GM12878 (cell line): ENCODE results near the gene FAM185A. TPM values are rescaled to one million over a fixed set of nuclear protein-coding genes. Genes with fewer than 3 reads are reported as not detected.

ENCODE experiments used
- ATAC-seq: fragments of 200-7000 bp; cut with Tn5 transposase; 3 replicates; pipeline ENCODE4 v1.9.1; 2020; ENCODE audit warnings: mild to moderate bottlenecking, moderate library complexity
- BruUV-seq: library from RNA; stranded (reverse); fragments of 400-500 nt; replicated peaks from 2 replicates; lab custom pipeline; 2021; lab: Mats Ljungman, UMichigan
- CTCF ChIA-PET: fragments of 300-600 bp; sonication (Branson Sonifier 250); formaldehyde crosslinking; extraction: SDS; loops from one replicate; lab custom pipeline; 2021; ENCODE audit warnings: inconsistent platforms; lab: Yijun Ruan, JAX
- POLR2A ChIA-PET: fragments of 350-600 bp; formaldehyde crosslinking; extraction: SDS; loops from one replicate; lab custom pipeline; 2021; ENCODE audit warnings: inconsistent platforms; lab: Charles Lee
- RAD21 ChIA-PET: fragments of 300-600 bp; sonication (Branson Sonifier 250); formaldehyde crosslinking; loops from one replicate; lab custom pipeline; 2023; ENCODE audit warnings: antibody characterized with exemption; ENCODE audit not compliant: unreplicated experiment; lab: Charles Lee
- SMC1A ChIA-PET: fragments of 300-600 bp; sonication (Branson Sonifier 250); formaldehyde crosslinking; loops from one replicate; lab custom pipeline; 2023; ENCODE audit not compliant: unreplicated experiment, uncharacterized antibody; lab: Charles Lee
- DNase-seq: peaks from one replicate; pipeline ENCODE4 v3.0.0-alpha.2; 2011; ENCODE audit warnings: low read depth, low spot score
- FAIRE-seq: peaks from 3 replicates; lab custom pipeline; 2011; peaks lifted over from hg19 to GRCh38; lab: Jason Lieb, UNC
- H2AFZ ChIP-seq: 2 replicates; pipeline ENCODE4 v1.6.0; 2011; ENCODE audit warnings: low read depth, low read length, control low read depth; ENCODE audit not compliant: control insufficient read depth
- H3K27ac ChIP-seq: 2 replicates; pipeline ENCODE4 v1.5.1; 2011; ENCODE audit warnings: control low read depth; ENCODE audit not compliant: control insufficient read depth, insufficient read depth
- H3K27me3 ChIP-seq, 2 experiments: replicated peaks in 1 of 2; 2 replicates each; pipeline versions ENCODE4 v1.6.0 to v1.6.1; 2011; ENCODE audit warnings: low read length in 1 of 2; ENCODE audit not compliant: control insufficient read depth in 2 of 2, insufficient read depth in 2 of 2
- H3K36me3 ChIP-seq, 2 experiments: 2 replicates each; pipeline ENCODE4 v1.5.1; 2011; ENCODE audit warnings: low read length in 1 of 2; ENCODE audit not compliant: control insufficient read depth in 2 of 2, insufficient read depth in 2 of 2
- H3K4me1 ChIP-seq: 2 replicates; pipeline ENCODE4 v1.6.1; 2011; ENCODE audit warnings: mild to moderate bottlenecking, low read length, moderate library complexity, mixed read lengths; ENCODE audit not compliant: control insufficient read depth, insufficient read depth
- H3K4me2 ChIP-seq: 2 replicates; pipeline ENCODE4 v1.6.0; 2011; ENCODE audit warnings: control low read depth; ENCODE audit not compliant: control insufficient read depth, insufficient read depth
- H3K4me3 ChIP-seq: fragments of 200-600 bp; sonication (generic); 2 replicates; pipeline ENCODE4 v1.5.1; 2016
- H3K79me2 ChIP-seq: 2 replicates; pipeline ENCODE4 v1.6.0; 2011; ENCODE audit warnings: low read length; ENCODE audit not compliant: control insufficient read depth, insufficient read depth
- H3K9ac ChIP-seq: 2 replicates; pipeline ENCODE4 v1.8.0; 2011; ENCODE audit warnings: low read length, control low read depth, mixed read lengths; ENCODE audit not compliant: control insufficient read depth, insufficient read depth
- H3K9me3 ChIP-seq: replicated peaks from 3 replicates; pipeline ENCODE4 v1.5.1; 2011; ENCODE audit warnings: mild to moderate bottlenecking, low read length; ENCODE audit not compliant: control insufficient read depth, insufficient read depth
- H4K20me1 ChIP-seq: 2 replicates; pipeline ENCODE4 v1.6.0; 2011; ENCODE audit not compliant: control insufficient read depth, insufficient read depth
- BACH1 ChIP-seq: fragments of 450-650 bp; IDR thresholded peaks from 2 replicates; pipeline ENCODE4 v1.6.1; 2017; ENCODE audit warnings: mild to moderate bottlenecking, borderline replicate concordance
- FOXM1 ChIP-seq: IDR thresholded peaks from 2 replicates; pipeline ENCODE4 v1.6.1; 2012; ENCODE audit warnings: low read depth, mild to moderate bottlenecking, inconsistent platforms, low read length, moderate library complexity
- HCFC1 ChIP-seq: fragments of 150-350 bp; IDR thresholded peaks from 2 replicates; pipeline ENCODE4 v1.6.1; 2014; ENCODE audit warnings: low read length
- KLF5 ChIP-seq: fragments of 450-650 bp; IDR thresholded peaks from 2 replicates; pipeline ENCODE4 v1.6.1; 2014; ENCODE audit warnings: mild to moderate bottlenecking; ENCODE audit not compliant: partially characterized antibody
- MTA3 ChIP-seq: IDR thresholded peaks from 2 replicates; pipeline ENCODE4 v1.6.1; 2012; ENCODE audit warnings: low read length, inconsistent platforms, borderline replicate concordance
- NBN ChIP-seq: fragments of 450-650 bp; IDR thresholded peaks from 2 replicates; pipeline ENCODE4 v1.6.1; 2016
- NFIC ChIP-seq: IDR thresholded peaks from 2 replicates; pipeline ENCODE4 v1.6.1; 2012; ENCODE audit warnings: low read depth, mild to moderate bottlenecking, inconsistent platforms, low read length, moderate library complexity
- NFYA ChIP-seq: IDR thresholded peaks from 2 replicates; pipeline ENCODE4 v1.6.1; 2011; ENCODE audit warnings: low read depth, mild to moderate bottlenecking, low read length, improper control_type of control experiment, borderline replicate concordance
- NR2C2 ChIP-seq: IDR thresholded peaks from 2 replicates; pipeline ENCODE4 v1.6.1; 2011; ENCODE audit warnings: borderline replicate concordance, low read depth; ENCODE audit not compliant: control insufficient read depth, insufficient read length
- PAX8 ChIP-seq: fragments of 450-650 bp; IDR thresholded peaks from 2 replicates; pipeline ENCODE4 v1.6.1; 2017; ENCODE audit warnings: mild to moderate bottlenecking, moderate library complexity
- POLR2AphosphoS5 ChIP-seq: IDR thresholded peaks from 2 replicates; pipeline ENCODE4 v1.6.1; 2011; ENCODE audit warnings: mild to moderate bottlenecking, low read length, inconsistent platforms
- RCOR1 ChIP-seq: conservative IDR thresholded peaks from 2 replicates; pipeline ENCODE4 v1.6.1; 2012; ENCODE audit warnings: low read depth, low read length, improper control_type of control experiment
- SREBF1 ChIP-seq: IDR thresholded peaks from 2 replicates; pipeline ENCODE4 v1.6.1; 2012; ENCODE audit warnings: mild to moderate bottlenecking, low read length
- TAF1 ChIP-seq: IDR thresholded peaks from 2 replicates; pipeline ENCODE4 v1.6.1; 2011; ENCODE audit warnings: mild to moderate bottlenecking, low read depth, low read length, borderline replicate concordance
- ZNF217 ChIP-seq: fragments of 450-650 bp; IDR thresholded peaks from 2 replicates; pipeline ENCODE4 v1.6.1; 2017; ENCODE audit warnings: antibody characterized with exemption, mild to moderate bottlenecking
- ZNF274 ChIP-seq: IDR thresholded peaks from one replicate; pipeline ENCODE4 v1.8.0; 2011; ENCODE audit not compliant: insufficient read length, insufficient read depth
- in situ Hi-C: fragments of 300-500 bp; cut with MboI; formaldehyde crosslinking; loops from 9 replicates; pipeline ENCODE4 v1.14.3; 2018; ENCODE audit warnings: mixed read lengths
- intact Hi-C: fragments of 100-400 bp; cut with micrococcal nuclease; formaldehyde crosslinking; loops from one replicate; pipeline ENCODE4 v1.14.2; 2022; ENCODE audit not compliant: unreplicated experiment
- polyA plus RNA-seq, 11 experiments: library from polyadenylated mRNA; depleted of rRNA in 4 of 11; unstranded in 6 of 11; stranded (reverse) in 5 of 11; fragments of >200 nt; fragmentation: Nextera tagmentation in 4 of 11; fragmentation: Illumina TruSeq in 1 of 11; extraction: Ambion mirVana in 4 of 11; extraction: Trizol in 1 of 11; gene quantifications; 1 replicate in 1 of 11; 2 replicates in 10 of 11; pipeline versions ENCODE4 v1.2.1 to v1.2.3, GENCODE V29; 2011 to 2016; ENCODE audit warnings: inconsistent platforms in 2 of 11, missing spikeins in 2 of 11, low read depth in 1 of 11
- total RNA-seq, 4 experiments: library from RNA; depleted of rRNA in 3 of 4; stranded (reverse); fragments of >200 nt in 3 of 4; fragmentation: Illumina TruSeq in 1 of 4; extraction: Trizol in 1 of 4; gene quantifications; 2 replicates each; pipeline versions ENCODE4 v1.2.1 to v1.2.3, GENCODE V29; 2013 to 2021
- TF ChIP-seq, protein P1 (sequence below): fragments of 450-650 bp; IDR thresholded peaks from 2 replicates; pipeline ENCODE4 v1.6.1; 2014; ENCODE audit warnings: mild to moderate bottlenecking
- TF ChIP-seq, protein P2 (sequence below): IDR thresholded peaks from 2 replicates; pipeline ENCODE4 v1.6.1; 2012; ENCODE audit warnings: improper control_type of control experiment, low read depth, low read length; ENCODE audit not compliant: insufficient replicate concordance
- TF ChIP-seq, protein P3 (sequence below): IDR thresholded peaks from 2 replicates; pipeline ENCODE4 v1.6.1; 2011; ENCODE audit warnings: borderline replicate concordance, low read depth, mild to moderate bottlenecking, moderate library complexity, low read length; ENCODE audit not compliant: insufficient read depth, poor library complexity, severe bottlenecking

The FAM185A gene
- total and polyA plus RNA-seq, 10 of the 15 experiments (the other 5 are each of a cell fraction or from before 2014, with no cell fraction given), result 1.9 to 12.8 (median 8.6) TPM

DNA sequence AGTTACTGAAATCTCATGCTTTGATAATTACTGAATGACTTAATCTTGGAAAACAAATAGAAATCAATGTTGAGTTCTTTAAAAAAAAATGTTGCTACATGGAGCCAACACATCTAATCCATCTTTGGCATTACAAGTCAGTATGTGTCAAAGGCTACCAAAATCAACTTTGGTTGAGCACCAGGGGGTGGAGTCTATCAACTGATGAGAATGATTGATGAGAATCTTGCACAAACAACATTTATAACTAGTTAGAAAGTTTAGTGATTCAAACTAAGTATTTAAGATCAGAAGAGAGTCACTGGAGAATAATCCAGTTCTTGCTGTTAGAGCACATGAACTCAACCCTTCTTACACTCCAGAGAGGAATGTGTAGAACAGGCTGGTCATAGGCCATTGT, 93.5 kb downstream of the FAM185A start:
- peaks cover 10% of the 10 kb centered on the region for H3K4me1 ChIP-seq
- H3K27ac ChIP-seq, result no peak overlapping the region
- no TSS peak for BruUV-seq
- H3K4me2 ChIP-seq, result no peak overlapping the region
- DNase-seq, result no peak
- H3K79me2 ChIP-seq, result no peaks in the 10 kb centered on the region
- in situ Hi-C loops (no loop called here), intact Hi-C loops (no loop called here)
- H2AFZ ChIP-seq, result no peak overlapping the region
- ChIA-PET SMC1A (no interaction called here), RAD21 (no interaction called here), CTCF (no interaction called here), POLR2A (no interaction called here)
- TF ChIP-seq POLR2AphosphoS5 (no peak), NBN (no peak), HCFC1 (no peak), BACH1 (no peak), ZNF217 (no peak), RCOR1 (no peak), MTA3 (no peak), NR2C2 (no peak), FOXM1 (no peak), ZNF274 (no peak), NFYA (no peak), NFIC (no peak), KLF5 (no peak), TAF1 (no peak), PAX8 (no peak), SREBF1 (no peak)
- TF ChIP-seq, protein P1, sequence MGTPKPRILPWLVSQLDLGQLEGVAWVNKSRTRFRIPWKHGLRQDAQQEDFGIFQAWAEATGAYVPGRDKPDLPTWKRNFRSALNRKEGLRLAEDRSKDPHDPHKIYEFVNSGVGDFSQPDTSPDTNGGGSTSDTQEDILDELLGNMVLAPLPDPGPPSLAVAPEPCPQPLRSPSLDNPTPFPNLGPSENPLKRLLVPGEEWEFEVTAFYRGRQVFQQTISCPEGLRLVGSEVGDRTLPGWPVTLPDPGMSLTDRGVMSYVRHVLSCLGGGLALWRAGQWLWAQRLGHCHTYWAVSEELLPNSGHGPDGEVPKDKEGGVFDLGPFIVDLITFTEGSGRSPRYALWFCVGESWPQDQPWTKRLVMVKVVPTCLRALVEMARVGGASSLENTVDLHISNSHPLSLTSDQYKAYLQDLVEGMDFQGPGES, result no peak
- TF ChIP-seq, protein P2, sequence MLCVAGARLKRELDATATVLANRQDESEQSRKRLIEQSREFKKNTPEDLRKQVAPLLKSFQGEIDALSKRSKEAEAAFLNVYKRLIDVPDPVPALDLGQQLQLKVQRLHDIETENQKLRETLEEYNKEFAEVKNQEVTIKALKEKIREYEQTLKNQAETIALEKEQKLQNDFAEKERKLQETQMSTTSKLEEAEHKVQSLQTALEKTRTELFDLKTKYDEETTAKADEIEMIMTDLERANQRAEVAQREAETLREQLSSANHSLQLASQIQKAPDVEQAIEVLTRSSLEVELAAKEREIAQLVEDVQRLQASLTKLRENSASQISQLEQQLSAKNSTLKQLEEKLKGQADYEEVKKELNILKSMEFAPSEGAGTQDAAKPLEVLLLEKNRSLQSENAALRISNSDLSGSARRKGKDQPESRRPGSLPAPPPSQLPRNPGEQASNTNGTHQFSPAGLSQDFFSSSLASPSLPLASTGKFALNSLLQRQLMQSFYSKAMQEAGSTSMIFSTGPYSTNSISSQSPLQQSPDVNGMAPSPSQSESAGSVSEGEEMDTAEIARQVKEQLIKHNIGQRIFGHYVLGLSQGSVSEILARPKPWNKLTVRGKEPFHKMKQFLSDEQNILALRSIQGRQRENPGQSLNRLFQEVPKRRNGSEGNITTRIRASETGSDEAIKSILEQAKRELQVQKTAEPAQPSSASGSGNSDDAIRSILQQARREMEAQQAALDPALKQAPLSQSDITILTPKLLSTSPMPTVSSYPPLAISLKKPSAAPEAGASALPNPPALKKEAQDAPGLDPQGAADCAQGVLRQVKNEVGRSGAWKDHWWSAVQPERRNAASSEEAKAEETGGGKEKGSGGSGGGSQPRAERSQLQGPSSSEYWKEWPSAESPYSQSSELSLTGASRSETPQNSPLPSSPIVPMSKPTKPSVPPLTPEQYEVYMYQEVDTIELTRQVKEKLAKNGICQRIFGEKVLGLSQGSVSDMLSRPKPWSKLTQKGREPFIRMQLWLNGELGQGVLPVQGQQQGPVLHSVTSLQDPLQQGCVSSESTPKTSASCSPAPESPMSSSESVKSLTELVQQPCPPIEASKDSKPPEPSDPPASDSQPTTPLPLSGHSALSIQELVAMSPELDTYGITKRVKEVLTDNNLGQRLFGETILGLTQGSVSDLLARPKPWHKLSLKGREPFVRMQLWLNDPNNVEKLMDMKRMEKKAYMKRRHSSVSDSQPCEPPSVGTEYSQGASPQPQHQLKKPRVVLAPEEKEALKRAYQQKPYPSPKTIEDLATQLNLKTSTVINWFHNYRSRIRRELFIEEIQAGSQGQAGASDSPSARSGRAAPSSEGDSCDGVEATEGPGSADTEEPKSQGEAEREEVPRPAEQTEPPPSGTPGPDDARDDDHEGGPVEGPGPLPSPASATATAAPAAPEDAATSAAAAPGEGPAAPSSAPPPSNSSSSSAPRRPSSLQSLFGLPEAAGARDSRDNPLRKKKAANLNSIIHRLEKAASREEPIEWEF, result no peak
- TF ChIP-seq, protein P3, sequence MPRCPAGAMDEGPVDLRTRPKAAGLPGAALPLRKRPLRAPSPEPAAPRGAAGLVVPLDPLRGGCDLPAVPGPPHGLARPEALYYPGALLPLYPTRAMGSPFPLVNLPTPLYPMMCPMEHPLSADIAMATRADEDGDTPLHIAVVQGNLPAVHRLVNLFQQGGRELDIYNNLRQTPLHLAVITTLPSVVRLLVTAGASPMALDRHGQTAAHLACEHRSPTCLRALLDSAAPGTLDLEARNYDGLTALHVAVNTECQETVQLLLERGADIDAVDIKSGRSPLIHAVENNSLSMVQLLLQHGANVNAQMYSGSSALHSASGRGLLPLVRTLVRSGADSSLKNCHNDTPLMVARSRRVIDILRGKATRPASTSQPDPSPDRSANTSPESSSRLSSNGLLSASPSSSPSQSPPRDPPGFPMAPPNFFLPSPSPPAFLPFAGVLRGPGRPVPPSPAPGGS, result no peak
- no peaks in the 10 kb centered on the region for H3K9me3 ChIP-seq
- H3K27me3 ChIP-seq, result no peaks in the 10 kb centered on the region
- no peak overlapping the region for H3K9ac ChIP-seq
- no peak overlapping the region for H3K4me3 ChIP-seq
- FAIRE-seq, result no peak
- ATAC-seq, result no peak
- H4K20me1 ChIP-seq, result no peaks in the 10 kb centered on the region
- H3K36me3 ChIP-seq, result no peaks in the 10 kb centered on the region
